Measurements from ENCODE around the gene DTNBP1. TPM values are rescaled to one million over a fixed set of nuclear protein-coding genes. Genes with fewer than 3 reads are reported as not detected.

DTNBP1 gene
- total and polyA plus RNA-seq, 2 donors (not counting 3 experiments of a cell fraction or from before 2014, with no cell fraction given), result 24.3 to 28.9 TPM

GRCh38 chr6:15473174-15473573 lies 189.7 kb downstream of the DTNBP1 start:
- POLR2A ChIA-PET, result no interaction called here
- peaks cover 7% of the 10 kb centered on the region for H3K4me1 ChIP-seq (ENCODE audit: control insufficient read depth, extremely low read depth, insufficient read depth, low read length)
- intact Hi-C loops (cut with micrococcal nuclease), result no loop called here
- CTCF ChIA-PET, result interaction anchor here (1.1 to 3.6 kb wide), 3 partner anchors 10 to 152 kb away, joined by 3 to 16 read pairs (median 12); no protein-coding TSS in a partner anchor
- no peak overlapping the region for H3K27ac ChIP-seq (ENCODE audit: insufficient read depth, low read depth, low read length)
- BruUV-seq (replicated peaks), result no TSS peak
- dilution Hi-C loops (cut with MboI; ENCODE audit: extremely low pct_ligation_motif_present, low sequenced_read_pairs), result no loop called here
- TF ChIP-seq MYC (IDR thresholded peaks at IDR 0.05; ENCODE audit: low read depth, low read length) (no peak), JUN (IDR thresholded peaks at IDR 0.05; ENCODE audit: borderline replicate concordance, insufficient read depth, insufficient read length, low read depth) (no peak)
- no peak overlapping the region for H3K4me3 ChIP-seq (replicated peaks in 1 of 3; ENCODE audit: insufficient read depth in 1 of 3, low read depth in 1 of 3, low read length in 3 of 3)
- no peaks in the 10 kb centered on the region for H3K79me2 ChIP-seq (ENCODE audit: control insufficient read depth, insufficient read depth, low read length)
- H3K27me3 ChIP-seq (ENCODE audit: control insufficient read depth in 2 of 2, insufficient read depth in 2 of 2, low read length in 2 of 2), result no peaks in the 10 kb centered on the region
- H3K9me1 ChIP-seq (replicated peaks; ENCODE audit: control insufficient read depth, extremely low read depth, insufficient read depth, low read length), result no peaks in the 10 kb centered on the region
- no peaks in the 10 kb centered on the region for H3K9me3 ChIP-seq (replicated peaks; ENCODE audit: control insufficient read depth, insufficient read depth, low read length)
- no peaks in the 10 kb centered on the region for H4K20me1 ChIP-seq (replicated peaks; ENCODE audit: control insufficient read depth, extremely low read depth, insufficient read depth, low read length)
- H3K4me2 ChIP-seq (ENCODE audit: insufficient read depth, low read length), result no peak overlapping the region
- H3K9ac ChIP-seq (replicated peaks; ENCODE audit: extremely low read depth, insufficient read depth, low read length), result no peak overlapping the region
- no peak for FAIRE-seq
- no peaks in the 10 kb centered on the region for H3K36me3 ChIP-seq (ENCODE audit: control insufficient read depth in 2 of 2, extremely low read depth in 1 of 2, insufficient read depth in 2 of 2, low read length in 2 of 2)
- no peak overlapping the region for H2AFZ ChIP-seq (ENCODE audit: low read depth, low read length)
- DNase-seq (ENCODE audit: low read depth, low spot score), result no peak

Small RNAs within 50 kb of the gene (small RNA-seq; reads per million reads assigned to genes)
- gene RF00001 (ENCODE audit: insufficient read depth, insufficient read length, low read depth, low replicate concordance), result not detected
